Measurements from ENCODE around the gene GRIN2A. TPM values are rescaled to one million over a fixed set of nuclear protein-coding genes. Genes with fewer than 3 reads are reported as not detected.

Gene GRIN2A
- total RNA-seq, 1 donor from 2014 or later = 1.5 TPM

GRCh38 chr16:10189861-10190390 lies 7.7 kb upstream of the GRIN2A start:
- ATAC-seq (ENCODE audit: low read depth) (no peak), DNase-seq (no peak)
- CTCF ChIA-PET = no interaction called here
- Mint-ChIP-seq H3K27ac (no peak overlapping the region), H3K27me3 (peaks cover 20% of the 10 kb centered on the region), H3K36me3 (ENCODE audit: low read depth) (no peaks in the 10 kb centered on the region), H3K9me3 (peaks cover 3% of the 10 kb centered on the region), H3K4me1 (no peaks in the 10 kb centered on the region), H3K4me3 (no peak overlapping the region)
- POLR2A ChIA-PET = no interaction called here
- intact Hi-C loops (cut with micrococcal nuclease) = loop anchor here (10.0 kb wide), 1 partner anchor 1295 kb away; no protein-coding TSS in a partner anchor
- no peak for TF ChIP-seq CTCF (IDR thresholded peaks at IDR 0.05)

DNA sequence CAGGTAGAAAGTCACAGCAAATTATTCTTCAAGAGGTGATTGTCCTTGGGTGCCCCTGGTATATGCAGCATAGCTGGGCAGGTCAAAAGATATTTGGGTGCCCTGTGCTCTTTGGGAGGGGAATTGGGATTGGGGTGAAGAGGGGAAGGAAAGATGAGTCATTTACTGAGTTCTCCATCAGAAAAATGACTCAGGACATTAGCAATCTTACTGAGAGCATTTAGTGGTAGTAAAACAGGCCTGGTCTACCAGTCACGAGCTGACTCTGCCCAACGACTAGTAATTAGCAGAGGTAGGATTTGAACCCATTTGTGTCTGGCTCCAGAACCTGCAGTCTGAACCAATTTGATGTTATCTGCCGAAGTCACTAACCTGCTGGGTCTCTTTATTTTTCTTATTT lies 6.0 kb upstream of the GRIN2A start:
- POLR2A ChIA-PET = interaction anchor here (0.6 kb wide), 1 partner anchor 1333 kb away, joined by 3 read pairs; no protein-coding TSS in a partner anchor
- peaks cover 35% of the 10 kb centered on the region for H3K27me3 Mint-ChIP-seq
- intact Hi-C loops (cut with micrococcal nuclease) = loop anchor here (10.0 kb wide), 1 partner anchor 1293 kb away; no protein-coding TSS in a partner anchor
- no peak for TF ChIP-seq CTCF (IDR thresholded peaks at IDR 0.05)
- CTCF ChIA-PET = no interaction called here
- no peak overlapping the region for H3K4me3 Mint-ChIP-seq
- no peak for ATAC-seq (ENCODE audit: low read depth)
- H3K36me3 Mint-ChIP-seq (ENCODE audit: low read depth) = no peaks in the 10 kb centered on the region
- peaks cover 2% of the 10 kb centered on the region for H3K9me3 Mint-ChIP-seq
- H3K27ac Mint-ChIP-seq = no peak overlapping the region
- peaks cover 5% of the 10 kb centered on the region for H3K4me1 Mint-ChIP-seq
- DNase-seq = no peak

DNA sequence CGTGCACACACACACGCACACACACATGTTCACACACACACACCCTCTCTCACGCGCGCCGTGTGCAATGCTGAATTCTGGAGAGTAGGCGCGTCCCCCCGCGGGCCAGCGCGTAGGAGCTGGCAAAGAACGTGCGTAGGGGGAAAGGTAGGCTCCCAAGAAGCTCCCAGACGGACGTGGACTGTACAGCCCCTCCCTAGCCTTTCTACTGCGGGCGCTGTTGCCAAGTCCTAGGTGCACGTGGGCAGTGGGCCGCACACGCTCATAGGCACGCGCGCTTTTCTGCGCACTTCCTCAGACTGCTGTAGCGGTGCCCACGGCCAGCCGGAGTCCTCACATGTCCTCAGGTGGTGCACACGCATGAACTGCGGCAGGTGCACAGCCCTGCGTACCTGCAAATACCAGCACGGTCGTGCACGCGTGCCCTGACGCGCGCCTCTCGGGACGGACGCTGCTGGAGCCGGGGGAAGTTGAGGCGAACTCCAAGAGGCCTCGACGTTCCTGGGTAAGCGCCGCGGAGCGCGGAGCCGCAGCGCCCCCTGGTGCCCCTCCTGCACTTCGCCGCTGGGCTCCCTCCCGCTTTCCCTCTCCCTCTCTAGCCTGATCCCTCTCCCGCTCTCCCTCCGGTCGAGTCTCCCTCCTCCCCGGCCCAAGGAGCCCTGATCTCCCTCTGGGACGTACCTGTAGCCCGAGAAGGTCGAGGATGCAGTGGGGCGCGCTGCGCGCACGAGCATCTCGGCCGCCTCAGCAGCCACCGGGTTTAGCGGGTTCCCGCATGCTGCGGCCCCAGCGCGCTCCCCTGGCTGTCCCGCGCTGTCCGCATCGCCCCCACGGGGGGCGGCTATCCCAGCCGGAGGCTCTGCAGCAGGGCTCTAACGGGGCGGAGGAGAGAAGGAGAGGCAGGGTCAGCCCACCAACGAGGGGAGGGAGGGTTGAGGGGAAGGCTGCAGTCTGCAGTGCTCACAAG lies 749 bp downstream of the GRIN2A start:
- peaks cover 24% of the 10 kb centered on the region for H3K4me1 Mint-ChIP-seq
- ChIA-PET POLR2A (no interaction called here), CTCF (interaction anchor here (1.5 kb wide), 1 partner anchor 923 kb away, joined by 4 read pairs; no protein-coding TSS in a partner anchor)
- H3K9me3 Mint-ChIP-seq = peaks cover 2% of the 10 kb centered on the region
- DNase-seq (peak; percentile 59), ATAC-seq (ENCODE audit: low read depth) (peak; percentile 46)
- TF ChIP-seq CTCF (IDR thresholded peaks at IDR 0.05) = peak; percentile 54
- H3K36me3 Mint-ChIP-seq (ENCODE audit: low read depth) = no peaks in the 10 kb centered on the region
- intact Hi-C loops (cut with micrococcal nuclease) = loop anchor here (1.0 to 10.0 kb wide), 6 partner anchors 327 to 1614 kb away; no protein-coding TSS in a partner anchor
- no peak overlapping the region for H3K27ac Mint-ChIP-seq
- H3K4me3 Mint-ChIP-seq = peak overlapping the region; percentile 78
- peaks cover 57% of the 10 kb centered on the region for H3K27me3 Mint-ChIP-seq

GRCh38 chr16:10180771-10181163 lies 1.5 kb downstream of the GRIN2A start:
- H3K9me3 Mint-ChIP-seq = peaks cover 2% of the 10 kb centered on the region
- ChIA-PET POLR2A (no interaction called here), CTCF (interaction anchor here (1.5 kb wide), 1 partner anchor 922 kb away, joined by 4 read pairs; no protein-coding TSS in a partner anchor)
- peak; percentile 55 for ATAC-seq (ENCODE audit: low read depth)
- no peaks in the 10 kb centered on the region for H3K36me3 Mint-ChIP-seq (ENCODE audit: low read depth)
- DNase-seq = peak; percentile 41
- intact Hi-C loops (cut with micrococcal nuclease) = loop anchor here (1.0 to 10.0 kb wide), 4 partner anchors 533 to 1613 kb away; no protein-coding TSS in a partner anchor
- peaks cover 24% of the 10 kb centered on the region for H3K4me1 Mint-ChIP-seq
- peak overlapping the region; percentile 78 for H3K4me3 Mint-ChIP-seq
- no peak overlapping the region for H3K27ac Mint-ChIP-seq
- H3K27me3 Mint-ChIP-seq = peaks cover 55% of the 10 kb centered on the region
- TF ChIP-seq CTCF (IDR thresholded peaks at IDR 0.05) = no peak
